Uterus (tissue), 4 donors: ENCODE results near the gene APOA5. TPM values are rescaled to one million over a fixed set of nuclear protein-coding genes. Genes with fewer than 3 reads are reported as not detected.
"Not testable (repeated sequence)": the region's sequence is repeated elsewhere in the genome, so short reads cannot be mapped to it uniquely, and the experiment has no call there.

Source experiments
- DNase-seq, 2 donors: peaks; one replicate each; pipeline ENCODE4 v3.0.0-alpha.2; 2019 to 2020
- H3K27ac ChIP-seq, 2 donors: fragments of 200-600 bp; sonication (generic); 1 replicate in 1 of 2; 2 replicates in 1 of 2; pipeline ENCODE4 v1.5.1; 2016 to 2018
- H3K27me3 ChIP-seq, 2 donors: fragments of 200-600 bp; sonication (generic); one replicate each; pipeline ENCODE4 v1.5.1; 2018 to 2019; ENCODE audit warnings: control low read depth in 1 of 2
- H3K36me3 ChIP-seq, 2 donors: fragments of 200-600 bp; sonication (generic); one replicate each; pipeline ENCODE4 v1.5.1; 2019; ENCODE audit warnings: control low read depth in 1 of 2
- H3K4me1 ChIP-seq, 2 donors: fragments of 200-600 bp; sonication (generic); one replicate each; pipeline ENCODE4 v1.5.1; 2018 to 2019; ENCODE audit warnings: control low read depth in 1 of 2
- H3K4me3 ChIP-seq, 2 donors: fragments of 200-600 bp; sonication (generic); 1 replicate in 1 of 2; 2 replicates in 1 of 2; pipeline ENCODE4 v1.5.1; 2018 to 2019; ENCODE audit warnings: mild to moderate bottlenecking in 1 of 2
- H3K9me3 ChIP-seq, 2 donors: fragments of 200-600 bp; sonication (generic); one replicate each; pipeline ENCODE4 v1.5.1; 2019; ENCODE audit warnings: control low read depth in 1 of 2
- CTCF ChIP-seq, 4 experiments: fragments of 200-600 bp in 2 of 4; fragments of 450-650 bp in 2 of 4; sonication (generic) in 2 of 4; IDR thresholded peaks; one replicate each; pipeline ENCODE4 v1.5.1; 2016 to 2019; ENCODE audit warnings: antibody characterized with exemption in 4 of 4, mild to moderate bottlenecking in 2 of 4, moderate library complexity in 1 of 4
- POLR2A ChIP-seq, 2 donors: fragments of 450-650 bp; IDR thresholded peaks; one replicate each; pipeline ENCODE4 v1.6.1; 2016; ENCODE audit warnings: antibody characterized with exemption in 2 of 2, mild to moderate bottlenecking in 1 of 2, moderate library complexity in 1 of 2
- intact Hi-C: fragments of 100-400 bp; cut with DNase I; formaldehyde crosslinking; loops from one replicate; pipeline ENCODE4 v1.15.1; 2023; ENCODE audit warnings: low total_unique reads
- total RNA-seq, 4 donors: library from RNA; depleted of rRNA in 3 of 4; stranded (reverse); fragments of >200 nt in 3 of 4; gene quantifications; one replicate each; pipeline versions ENCODE4 v1.1.0 to v1.2.4, GENCODE V29; 2014 to 2023
- donor health status: DM: yes; HTN: yes; CAD: no.

Gene APOA5
- total RNA-seq, 4 donors from 2014 or later: not detected

GRCh38 chr11:116773203-116774097 lies 18.2 kb downstream of the APOA5 start:
- H3K27me3 ChIP-seq: no peaks in the 10 kb centered on the region
- peaks cover 0 to 4% of the 10 kb centered on the region in 2 donors for H3K4me1 ChIP-seq
- TF ChIP-seq CTCF (IDR thresholded peaks at IDR 0.05): no peak
- no peak for TF ChIP-seq POLR2A (IDR thresholded peaks at IDR 0.05)
- H3K9me3 ChIP-seq: no peaks in the 10 kb centered on the region
- peak overlapping the region; percentile 79 to 94 for H3K4me3 ChIP-seq
- H3K36me3 ChIP-seq: no peaks in the 10 kb centered on the region
- peak overlapping the region; percentile 85 to 92 for H3K27ac ChIP-seq
- intact Hi-C loops: no loop called here
- DNase-seq: no peak

GRCh38 chr11:116772443-116773202 lies 19.1 kb downstream of the APOA5 start, which contains the start of gene BUD13:
BUD13 (minus strand) TSS chr11:116772987; CDS start chr11:116772964, 23 bp downstream.
- H3K27me3 ChIP-seq: no peaks in the 10 kb centered on the region
- intact Hi-C loops: no loop called here

GRCh38 chr11:116771935-116772334 lies 19.7 kb downstream of the APOA5 start:
- intact Hi-C loops: no loop called here
- H3K4me1 ChIP-seq: peaks cover 0 to 4% of the 10 kb centered on the region in 2 donors
- DNase-seq: no peak
- H3K36me3 ChIP-seq: no peaks in the 10 kb centered on the region
- H3K27me3 ChIP-seq: no peaks in the 10 kb centered on the region
- H3K4me3 ChIP-seq: peak overlapping the region; percentile 79 to 94
- H3K9me3 ChIP-seq: no peaks in the 10 kb centered on the region
- peak overlapping the region; percentile 85 to 92 for H3K27ac ChIP-seq
- no peak for TF ChIP-seq POLR2A (IDR thresholded peaks at IDR 0.05)
- TF ChIP-seq CTCF (IDR thresholded peaks at IDR 0.05): no peak

More at GRCh38 chr11:116772443-116773202, 19.1 kb downstream of the APOA5 start, which contains the start of gene BUD13:
- peak within 1 kb of the TSS; percentile 79 to 94 for H3K4me3 ChIP-seq
- TF ChIP-seq POLR2A (IDR thresholded peaks at IDR 0.05): peak; percentile 3 to 66
- peak in 1 of 4 experiments; percentile 36 for TF ChIP-seq CTCF (IDR thresholded peaks at IDR 0.05)
- H3K4me1 ChIP-seq: peaks cover 0 to 4% of the 10 kb centered on the region in 2 donors
- peak; percentile 84 to 91 for DNase-seq
- H3K27ac ChIP-seq: peak within 1 kb of the TSS; percentile 85 to 92
- no peaks in the 10 kb centered on the region for H3K9me3 ChIP-seq
- H3K36me3 ChIP-seq: no peaks in the 10 kb centered on the region

GRCh38 chr11:116762132-116762531 lies 29.5 kb downstream of the APOA5 start:
- H3K27me3 ChIP-seq: no peaks in the 10 kb centered on the region
- TF ChIP-seq CTCF (IDR thresholded peaks at IDR 0.05) (no peak), POLR2A (IDR thresholded peaks at IDR 0.05) (no peak)
- no peaks in the 10 kb centered on the region for H3K36me3 ChIP-seq
- H3K4me3 ChIP-seq: no peak overlapping the region
- no peaks in the 10 kb centered on the region for H3K4me1 ChIP-seq
- H3K9me3 ChIP-seq: no peaks in the 10 kb centered on the region
- intact Hi-C loops: no loop called here
- H3K27ac ChIP-seq: no peak overlapping the region
- DNase-seq: no peak

- H3K36me3 ChIP-seq: not testable (repeated sequence)
These were observed 35.6 kb downstream of the APOA5 start for GRCh38 chr11:116756044-116756443.

More at GRCh38 chr11:116756044-116756443, 35.6 kb downstream of the APOA5 start:
- H3K9me3 ChIP-seq, H3K27ac ChIP-seq, intact Hi-C loops, DNase-seq, H3K4me1 ChIP-seq, H3K4me3 ChIP-seq, H3K27me3 ChIP-seq: not testable (repeated sequence)
